NK-92 (cell line): Measurements from ENCODE around the gene ZNF236.
"Not testable (repeated sequence)": the region's sequence is repeated elsewhere in the genome, so short reads cannot be mapped to it uniquely, and the experiment has no call there.

Experiments
- DNase-seq: peaks from one replicate; lab custom pipeline; 2025; ENCODE audit not compliant: unreplicated experiment; lab: John Stamatoyannopoulos, UW

Gene ZNF236

GRCh38 chr18:76943542-76944339 is 121.4 kb downstream of the ZNF236 start:
- no peak for DNase-seq

GRCh38 chr18:76944346-76944745 is 122.0 kb downstream of the ZNF236 start:
- not testable (repeated sequence) for DNase-seq

GRCh38 chr18:76948345-76948744 is 126.0 kb downstream of the ZNF236 start:
- no peak for DNase-seq

- DNase-seq, result no peak
These were observed 129.3 kb downstream of the ZNF236 start for GRCh38 chr18:76951456-76952247.

- DNase-seq, result no peak
These were observed 130.4 kb downstream of the ZNF236 start for GRCh38 chr18:76952747-76953146.

GRCh38 chr18:76953156-76953555 is 130.8 kb downstream of the ZNF236 start:
- DNase-seq, result no peak

- no peak for DNase-seq
These were observed 131.4 kb downstream of the ZNF236 start for GRCh38 chr18:76953583-76954233.

- no peak for DNase-seq
These were observed 133.3 kb downstream of the ZNF236 start for GRCh38 chr18:76955524-76956170.

GRCh38 chr18:76956648-76957047 is 134.3 kb downstream of the ZNF236 start:
- DNase-seq, result no peak

GRCh38 chr18:76957384-76958355 is 135.3 kb downstream of the ZNF236 start:
- DNase-seq, result no peak

GRCh38 chr18:76958692-76959341 is 136.5 kb downstream of the ZNF236 start:
- DNase-seq, result no peak

GRCh38 chr18:76959605-76960004 is 137.2 kb downstream of the ZNF236 start:
- DNase-seq, result no peak

GRCh38 chr18:76960528-76961035 is 138.2 kb downstream of the ZNF236 start:
- no peak for DNase-seq

GRCh38 chr18:76962851-76963250 is 140.5 kb downstream of the ZNF236 start:
- DNase-seq, result no peak

- no peak for DNase-seq
These were observed 141.6 kb downstream of the ZNF236 start for GRCh38 chr18:76963936-76964335.

- not testable (repeated sequence) for DNase-seq
These were observed 143.3 kb downstream of the ZNF236 start for GRCh38 chr18:76965555-76966151.

- not testable (repeated sequence) for DNase-seq
These were observed 144.9 kb downstream of the ZNF236 start for GRCh38 chr18:76967299-76967698.

- DNase-seq, result no peak
These were observed 145.5 kb downstream of the ZNF236 start for GRCh38 chr18:76967721-76968472.
